GM20000 (cell line): ENCODE results near the gene EIF2B5.

Experiments
- DNase-seq: peaks from one replicate; pipeline ENCODE4 v3.0.0; 2012; ENCODE audit warnings: low spot score
- TF ChIP-seq, protein P1 (sequence below): IDR thresholded peaks from 2 replicates; pipeline ENCODE4 v1.5.1; 2012; ENCODE audit warnings: mild to moderate bottlenecking, control low read depth; ENCODE audit errors: extremely low read depth, missing control alignments

Gene EIF2B5

DNA sequence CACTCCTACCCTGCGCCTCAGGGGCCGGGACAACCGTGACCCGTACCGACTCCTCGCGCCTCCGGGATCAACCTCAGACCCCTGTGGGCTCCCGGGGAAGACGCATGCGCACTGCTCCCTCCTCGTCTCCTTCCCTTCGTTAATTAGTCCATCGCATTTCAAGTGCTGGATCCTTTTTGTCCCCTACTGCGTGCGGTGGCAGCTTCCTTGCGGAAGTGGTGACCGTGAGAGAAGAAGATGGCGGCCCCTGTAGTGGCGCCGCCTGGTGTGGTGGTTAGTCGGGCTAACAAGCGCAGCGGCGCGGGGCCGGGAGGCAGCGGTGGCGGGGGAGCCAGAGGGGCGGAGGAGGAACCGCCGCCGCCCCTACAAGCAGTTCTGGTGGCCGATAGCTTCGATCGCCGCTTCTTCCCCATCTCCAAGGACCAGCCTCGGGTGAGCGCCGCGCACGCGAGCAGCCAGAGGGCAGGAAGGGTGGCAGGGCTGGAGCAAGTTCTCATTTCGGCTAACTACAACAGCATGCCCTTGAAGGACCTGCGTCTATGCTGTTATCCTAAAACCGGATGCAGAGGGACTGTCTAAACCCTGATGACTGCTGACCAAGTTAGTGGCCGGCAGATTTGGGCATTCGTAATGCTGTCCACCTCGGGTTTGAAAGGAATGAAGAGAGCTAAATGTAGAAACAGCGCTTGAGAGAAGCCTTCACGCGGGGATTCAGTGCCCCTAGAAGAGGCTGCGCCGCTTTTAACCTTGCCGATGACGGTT lies at the start of gene EIF2B5:
Gene EIF2B5 (plus strand): TSS at position 210 of the 762 bp plus-strand sequence. CDS start 28 bp downstream, at position 238.
- TF ChIP-seq, protein P1, sequence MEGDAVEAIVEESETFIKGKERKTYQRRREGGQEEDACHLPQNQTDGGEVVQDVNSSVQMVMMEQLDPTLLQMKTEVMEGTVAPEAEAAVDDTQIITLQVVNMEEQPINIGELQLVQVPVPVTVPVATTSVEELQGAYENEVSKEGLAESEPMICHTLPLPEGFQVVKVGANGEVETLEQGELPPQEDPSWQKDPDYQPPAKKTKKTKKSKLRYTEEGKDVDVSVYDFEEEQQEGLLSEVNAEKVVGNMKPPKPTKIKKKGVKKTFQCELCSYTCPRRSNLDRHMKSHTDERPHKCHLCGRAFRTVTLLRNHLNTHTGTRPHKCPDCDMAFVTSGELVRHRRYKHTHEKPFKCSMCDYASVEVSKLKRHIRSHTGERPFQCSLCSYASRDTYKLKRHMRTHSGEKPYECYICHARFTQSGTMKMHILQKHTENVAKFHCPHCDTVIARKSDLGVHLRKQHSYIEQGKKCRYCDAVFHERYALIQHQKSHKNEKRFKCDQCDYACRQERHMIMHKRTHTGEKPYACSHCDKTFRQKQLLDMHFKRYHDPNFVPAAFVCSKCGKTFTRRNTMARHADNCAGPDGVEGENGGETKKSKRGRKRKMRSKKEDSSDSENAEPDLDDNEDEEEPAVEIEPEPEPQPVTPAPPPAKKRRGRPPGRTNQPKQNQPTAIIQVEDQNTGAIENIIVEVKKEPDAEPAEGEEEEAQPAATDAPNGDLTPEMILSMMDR, result no peak
- DNase-seq, result peak; percentile 88

DNA sequence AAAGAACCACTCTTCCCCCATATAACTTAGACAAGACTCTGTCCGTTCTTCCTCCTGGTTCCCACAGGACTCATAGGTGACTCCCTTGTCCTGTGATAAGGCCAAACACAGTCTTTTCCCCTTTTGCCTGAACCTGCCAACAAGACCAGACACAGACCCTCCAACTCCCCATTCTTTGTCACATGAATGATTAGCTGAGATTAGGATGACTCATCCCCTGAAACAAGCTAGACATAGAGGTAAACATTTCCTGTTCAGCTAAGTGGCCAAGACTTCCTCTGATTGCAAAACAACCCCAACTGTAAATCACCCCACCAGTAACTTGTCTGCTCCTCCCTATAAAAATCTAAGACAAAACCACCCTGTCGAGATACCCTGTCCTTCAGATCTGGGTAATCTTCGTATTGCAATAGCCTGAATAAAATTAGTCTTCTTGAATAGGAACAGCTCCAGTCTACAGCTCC lies 49.7 kb upstream of the EIF2B5 start:
- TF ChIP-seq, protein P1, result no peak
- DNase-seq, result no peak

DNA sequence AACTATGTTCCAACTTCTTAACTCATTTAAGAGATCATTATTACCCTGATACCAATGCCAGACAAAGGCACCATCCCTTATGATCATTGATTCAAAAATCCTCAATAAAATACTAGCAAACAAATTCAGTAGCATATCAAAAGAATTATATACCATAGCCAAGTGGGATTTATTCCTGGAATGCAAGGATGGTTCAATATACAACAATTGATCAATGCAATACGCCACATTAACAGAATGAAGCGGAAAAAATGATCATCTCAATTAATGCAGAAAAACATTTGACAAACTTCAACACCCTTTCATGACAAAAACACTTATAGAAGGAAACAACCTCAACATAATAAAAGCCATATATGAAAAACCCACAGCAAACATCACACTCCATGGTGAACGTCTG lies 43.0 kb upstream of the EIF2B5 start:
- TF ChIP-seq, protein P1, result no peak
- no peak for DNase-seq

GRCh38 chr3:184096811-184097383 lies 38.3 kb upstream of the EIF2B5 start, which contains the start of gene HTR3E:
HTR3E (plus strand) TSS chr3:184097064; CDS start chr3:184097530, 466 bp downstream.
- DNase-seq, result no peak
- TF ChIP-seq, protein P1, result no peak

GRCh38 chr3:184097556-184097955 lies 37.6 kb upstream of the EIF2B5 start:
- DNase-seq, result no peak
- TF ChIP-seq, protein P1, result no peak

DNA sequence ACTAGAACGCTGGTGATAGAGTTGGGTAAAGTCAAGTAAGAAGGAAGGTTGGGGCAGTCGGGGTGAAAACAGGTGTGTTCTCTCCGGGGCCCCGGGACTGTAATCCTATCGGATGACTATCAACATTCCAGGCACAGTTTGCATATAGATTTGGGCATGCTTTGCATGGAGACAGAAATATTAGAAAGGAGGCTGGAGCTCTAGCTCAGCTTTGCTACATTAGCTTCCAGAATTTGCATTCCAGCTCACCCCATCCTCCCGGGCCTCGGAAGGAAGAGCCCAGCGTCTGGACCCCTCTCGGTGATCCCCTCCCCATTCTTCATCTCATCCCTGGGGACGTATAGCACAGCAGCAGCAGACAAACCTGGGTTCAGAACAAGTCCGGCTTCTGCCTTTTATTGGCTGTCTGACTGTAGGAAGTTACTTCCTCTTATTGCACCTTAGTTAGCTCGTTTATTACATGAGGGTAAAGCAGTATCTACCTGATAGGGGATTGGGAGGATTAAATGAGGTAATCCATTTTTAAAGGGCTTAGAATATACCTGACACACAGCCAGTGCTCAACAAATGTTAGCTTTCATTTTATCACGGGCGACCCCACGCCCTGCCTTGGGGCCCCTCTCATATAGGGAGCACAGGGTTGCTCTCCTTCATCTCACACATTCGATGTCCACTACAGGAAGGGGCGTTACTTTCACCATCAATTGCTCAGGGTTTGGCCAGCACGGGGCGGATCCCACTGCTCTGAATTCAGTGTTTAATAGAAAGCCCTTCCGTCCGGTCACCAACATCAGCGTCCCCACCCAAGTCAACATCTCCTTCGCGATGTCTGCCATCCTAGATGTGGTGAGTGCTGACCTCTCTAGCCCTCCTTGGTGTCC lies 35.1 kb upstream of the EIF2B5 start:
- DNase-seq, result no peak
- TF ChIP-seq, protein P1, result no peak
